A673 (cell line): ENCODE results near the gene CLIC5. TPM values are rescaled to one million over a fixed set of nuclear protein-coding genes. Genes with fewer than 3 reads are reported as not detected.

Experiments
- BruUV-seq: library from RNA; stranded (reverse); fragments of 400-500 nt; replicated peaks from 2 replicates; lab custom pipeline; 2021; lab: Mats Ljungman, UMichigan
- CTCF ChIA-PET: fragments of 300-600 bp; sonication (Branson Sonifier 250); formaldehyde crosslinking; loops from one replicate; lab custom pipeline; 2022; ENCODE audit warnings: antibody characterized with exemption; lab: Charles Lee
- POLR2A ChIA-PET: fragments of 300-600 bp; sonication (Branson Sonifier 250); formaldehyde crosslinking; loops from one replicate; lab custom pipeline; 2022; ENCODE audit warnings: antibody characterized with exemption; ENCODE audit not compliant: low non-redundant PET; lab: Charles Lee
- DNase-seq: peaks from one replicate; pipeline ENCODE4 v3.0.0-alpha.2; 2015; ENCODE audit warnings: low spot score
- H3K27ac ChIP-seq: fragments of 200-600 bp; sonication (generic); 2 replicates; pipeline ENCODE4 v1.5.1; 2016; ENCODE audit warnings: mixed run types, low read depth, mild to moderate bottlenecking, mixed read lengths, antibody characterized with exemption, low read length; ENCODE audit not compliant: poor library complexity, severe bottlenecking
- H3K27me3 ChIP-seq: fragments of 200-600 bp; sonication (generic); replicated peaks from 2 replicates; pipeline ENCODE4 v1.6.1; 2017; ENCODE audit warnings: mixed run types, low read depth, mild to moderate bottlenecking, mixed read lengths, antibody characterized with exemption, low read length; ENCODE audit not compliant: insufficient read depth, poor library complexity
- H3K36me3 ChIP-seq: fragments of 200-600 bp; sonication (generic); 2 replicates; pipeline ENCODE4 v1.6.1; 2016; ENCODE audit warnings: mixed run types, mild to moderate bottlenecking, mixed read lengths, antibody characterized with exemption, low read length; ENCODE audit not compliant: insufficient read depth, poor library complexity, severe bottlenecking
- H3K4me1 ChIP-seq: fragments of 200-600 bp; sonication (generic); 2 replicates; pipeline ENCODE4 v1.6.1; 2017; ENCODE audit warnings: mixed run types, mild to moderate bottlenecking, mixed read lengths, antibody characterized with exemption, low read length; ENCODE audit not compliant: insufficient read depth, poor library complexity, severe bottlenecking
- H3K4me3 ChIP-seq: fragments of 200-600 bp; sonication (generic); 2 replicates; pipeline ENCODE4 v1.5.1; 2016; ENCODE audit warnings: low read depth, mixed run types, mild to moderate bottlenecking, mixed read lengths, low read length; ENCODE audit not compliant: poor library complexity, severe bottlenecking
- H3K9me3 ChIP-seq: fragments of 200-600 bp; sonication (generic); 2 replicates; pipeline ENCODE4 v1.6.1; 2016; ENCODE audit warnings: mixed run types, low read depth, mild to moderate bottlenecking, mixed read lengths, antibody characterized with exemption, low read length; ENCODE audit not compliant: poor library complexity, severe bottlenecking
- EZH2 ChIP-seq: fragments of 200-600 bp; sonication (generic); IDR thresholded peaks from 2 replicates; pipeline ENCODE4 v1.6.1; 2017; ENCODE audit warnings: borderline replicate concordance, low read depth, mild to moderate bottlenecking, mixed read lengths, antibody characterized with exemption, low read length; ENCODE audit not compliant: poor library complexity, severe bottlenecking
- intact Hi-C: fragments of 100-400 bp; cut with micrococcal nuclease; formaldehyde crosslinking; loops from one replicate; pipeline ENCODE4 v1.10.0; 2022; ENCODE audit not compliant: unreplicated experiment
- total RNA-seq: library from RNA; stranded (reverse); gene quantifications from 2 replicates; pipeline ENCODE4 v1.2.3, GENCODE V29; 2021
- TF ChIP-seq, protein P1 (sequence below): fragments of 300-800, 200-600 bp; sonication (generic); conservative IDR thresholded peaks from 2 replicates; pipeline ENCODE4 v1.5.1; 2017; ENCODE audit warnings: low read depth, mild to moderate bottlenecking, antibody characterized with exemption, low read length, moderate library complexity, mixed read lengths

CLIC5 gene
- total RNA-seq, 1 experiment from 2014 or later = not detected

DNA sequence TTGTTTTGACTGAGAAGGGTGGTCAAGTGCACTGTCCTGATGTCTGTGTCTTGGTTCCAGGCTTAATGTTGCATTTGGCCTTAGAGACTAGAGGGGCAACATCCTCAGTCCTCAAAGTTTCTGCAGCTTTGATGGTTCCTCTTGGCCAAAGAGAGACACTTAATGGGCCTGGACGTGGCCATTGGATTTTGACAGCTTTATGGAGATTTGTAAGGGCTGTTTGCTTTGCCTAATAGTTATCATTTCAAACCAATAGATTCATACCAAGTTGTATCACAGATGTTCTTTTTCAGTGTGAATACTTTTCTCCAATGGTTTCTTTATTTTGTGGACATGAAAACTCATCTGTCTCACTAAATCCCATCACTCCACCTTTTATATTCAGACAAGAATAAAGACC, 45.8 kb upstream of the CLIC5 start:
- CTCF ChIA-PET = no interaction called here

DNA sequence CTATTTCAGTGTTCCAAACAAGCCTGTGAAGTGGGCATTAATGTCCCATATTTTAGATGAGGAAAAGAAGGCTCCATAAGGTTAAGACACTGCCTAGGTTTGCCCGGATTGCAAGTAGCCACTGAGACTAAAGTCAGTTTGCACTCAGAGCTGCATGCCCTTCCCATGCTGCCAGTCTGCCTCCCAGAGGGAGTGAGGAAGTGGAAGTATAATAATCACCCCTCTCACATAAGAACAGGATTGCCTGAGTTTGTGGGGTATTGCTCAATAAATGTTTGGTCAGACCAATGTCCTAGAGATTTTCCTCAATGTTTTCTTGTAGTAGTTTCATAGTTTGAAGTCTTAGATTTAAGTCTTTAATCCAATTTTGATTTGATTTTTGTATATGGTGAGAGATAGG, 43.9 kb upstream of the CLIC5 start:
- Histone ChIP-seq H3K27ac (no peak overlapping the region), H3K9me3 (peaks cover 4% of the 10 kb centered on the region), H3K36me3 (no peaks in the 10 kb centered on the region), H3K4me3 (no peak overlapping the region), H3K27me3 (peaks cover 9% of the 10 kb centered on the region), H3K4me1 (no peaks in the 10 kb centered on the region)
- CTCF ChIA-PET = no interaction called here
- intact Hi-C loops = no loop called here
- DNase-seq = no peak
- TF ChIP-seq EZH2 = no peak
- TF ChIP-seq, protein P1, sequence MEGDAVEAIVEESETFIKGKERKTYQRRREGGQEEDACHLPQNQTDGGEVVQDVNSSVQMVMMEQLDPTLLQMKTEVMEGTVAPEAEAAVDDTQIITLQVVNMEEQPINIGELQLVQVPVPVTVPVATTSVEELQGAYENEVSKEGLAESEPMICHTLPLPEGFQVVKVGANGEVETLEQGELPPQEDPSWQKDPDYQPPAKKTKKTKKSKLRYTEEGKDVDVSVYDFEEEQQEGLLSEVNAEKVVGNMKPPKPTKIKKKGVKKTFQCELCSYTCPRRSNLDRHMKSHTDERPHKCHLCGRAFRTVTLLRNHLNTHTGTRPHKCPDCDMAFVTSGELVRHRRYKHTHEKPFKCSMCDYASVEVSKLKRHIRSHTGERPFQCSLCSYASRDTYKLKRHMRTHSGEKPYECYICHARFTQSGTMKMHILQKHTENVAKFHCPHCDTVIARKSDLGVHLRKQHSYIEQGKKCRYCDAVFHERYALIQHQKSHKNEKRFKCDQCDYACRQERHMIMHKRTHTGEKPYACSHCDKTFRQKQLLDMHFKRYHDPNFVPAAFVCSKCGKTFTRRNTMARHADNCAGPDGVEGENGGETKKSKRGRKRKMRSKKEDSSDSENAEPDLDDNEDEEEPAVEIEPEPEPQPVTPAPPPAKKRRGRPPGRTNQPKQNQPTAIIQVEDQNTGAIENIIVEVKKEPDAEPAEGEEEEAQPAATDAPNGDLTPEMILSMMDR = no peak
- POLR2A ChIA-PET = no interaction called here
- BruUV-seq = no TSS peak

More for the DNA sequence above, 45.8 kb upstream of the CLIC5 start:
- Histone ChIP-seq H3K27ac (no peak overlapping the region), H3K4me3 (no peak overlapping the region), H3K36me3 (no peaks in the 10 kb centered on the region), H3K9me3 (peaks cover 4% of the 10 kb centered on the region), H3K4me1 (no peaks in the 10 kb centered on the region), H3K27me3 (peaks cover 23% of the 10 kb centered on the region)
- no TSS peak for BruUV-seq
- TF ChIP-seq, protein P1 = no peak
- no peak for TF ChIP-seq EZH2
- DNase-seq = no peak
- intact Hi-C loops = no loop called here
- POLR2A ChIA-PET = no interaction called here

DNA sequence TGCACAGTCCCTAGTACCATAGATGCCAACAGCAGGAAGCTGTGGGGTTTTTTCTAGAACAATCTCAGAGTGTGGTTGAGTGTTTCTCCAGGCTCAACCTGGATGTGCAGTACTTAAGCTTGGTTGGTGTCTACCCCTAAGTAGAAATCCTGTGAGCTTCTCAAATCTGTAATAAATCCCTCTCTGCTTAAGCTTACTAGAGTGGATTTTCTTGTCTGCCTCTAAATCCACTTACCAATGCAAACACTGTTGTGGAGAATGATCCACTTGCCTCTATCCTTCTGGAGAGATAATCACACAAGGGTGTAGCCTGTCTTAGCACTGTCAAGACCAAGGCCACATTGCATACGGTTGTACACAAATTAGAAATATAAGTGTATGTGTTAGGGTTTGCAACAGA, 43.3 kb upstream of the CLIC5 start:
- BruUV-seq = no TSS peak
- ChIA-PET CTCF (no interaction called here), POLR2A (no interaction called here)
- no peak for TF ChIP-seq EZH2
- TF ChIP-seq, protein P1 = no peak
- no peak for DNase-seq
- H3K27me3 ChIP-seq = peaks cover 10% of the 10 kb centered on the region
- no peaks in the 10 kb centered on the region for H3K4me1 ChIP-seq
- intact Hi-C loops = no loop called here
- no peak overlapping the region for H3K27ac ChIP-seq
- peaks cover 4% of the 10 kb centered on the region for H3K9me3 ChIP-seq
- H3K4me3 ChIP-seq = no peak overlapping the region
- no peaks in the 10 kb centered on the region for H3K36me3 ChIP-seq
